ENCODE measurements around the gene ABCC11.

ABCC11 gene

DNA sequence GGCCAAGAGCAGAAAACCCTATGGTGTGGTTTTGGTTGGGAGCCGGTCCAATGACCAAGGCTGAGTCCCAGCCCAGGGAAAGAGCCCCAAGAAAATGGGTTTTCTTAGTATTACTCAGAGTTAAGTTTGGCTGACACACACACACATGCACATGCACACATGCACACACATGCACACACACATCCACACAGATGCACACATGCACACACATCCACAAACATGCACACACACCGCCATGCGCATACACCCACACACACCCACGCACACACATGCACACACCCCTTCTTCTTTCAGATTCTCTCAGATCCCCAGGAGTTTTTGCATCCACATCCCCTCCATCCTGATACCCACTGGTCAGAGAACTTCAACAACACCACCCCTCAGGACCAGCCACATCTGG lies 100.6 kb downstream of the ABCC11 start:
- no peak overlapping the region for H2AFZ ChIP-seq (ENCODE audit: low read depth, low read length, severe bottlenecking)
- H3K4me2 ChIP-seq (ENCODE audit: low read depth, low read length, poor library complexity, severe bottlenecking), result no peak overlapping the region
- no peaks in the 10 kb centered on the region for H3K27me3 ChIP-seq (ENCODE audit: low read length)
- no peaks in the 10 kb centered on the region for H4K20me1 ChIP-seq (ENCODE audit: low read depth, low read length)
- H3K9ac ChIP-seq (ENCODE audit: low read length), result no peak overlapping the region
- H3K9me2 ChIP-seq (replicated peaks; ENCODE audit: insufficient read depth, low read length), result no peaks in the 10 kb centered on the region
- H3F3A ChIP-seq (ENCODE audit: insufficient read depth), result no peaks in the 10 kb centered on the region
- no peaks in the 10 kb centered on the region for H3K9me3 ChIP-seq (ENCODE audit: insufficient read depth, low read length)
- TF ChIP-seq EZH2phosphoT487 (conservative IDR thresholded peaks at IDR 0.05; ENCODE audit: low read length), result no peak
- TF ChIP-seq, protein P1, sequence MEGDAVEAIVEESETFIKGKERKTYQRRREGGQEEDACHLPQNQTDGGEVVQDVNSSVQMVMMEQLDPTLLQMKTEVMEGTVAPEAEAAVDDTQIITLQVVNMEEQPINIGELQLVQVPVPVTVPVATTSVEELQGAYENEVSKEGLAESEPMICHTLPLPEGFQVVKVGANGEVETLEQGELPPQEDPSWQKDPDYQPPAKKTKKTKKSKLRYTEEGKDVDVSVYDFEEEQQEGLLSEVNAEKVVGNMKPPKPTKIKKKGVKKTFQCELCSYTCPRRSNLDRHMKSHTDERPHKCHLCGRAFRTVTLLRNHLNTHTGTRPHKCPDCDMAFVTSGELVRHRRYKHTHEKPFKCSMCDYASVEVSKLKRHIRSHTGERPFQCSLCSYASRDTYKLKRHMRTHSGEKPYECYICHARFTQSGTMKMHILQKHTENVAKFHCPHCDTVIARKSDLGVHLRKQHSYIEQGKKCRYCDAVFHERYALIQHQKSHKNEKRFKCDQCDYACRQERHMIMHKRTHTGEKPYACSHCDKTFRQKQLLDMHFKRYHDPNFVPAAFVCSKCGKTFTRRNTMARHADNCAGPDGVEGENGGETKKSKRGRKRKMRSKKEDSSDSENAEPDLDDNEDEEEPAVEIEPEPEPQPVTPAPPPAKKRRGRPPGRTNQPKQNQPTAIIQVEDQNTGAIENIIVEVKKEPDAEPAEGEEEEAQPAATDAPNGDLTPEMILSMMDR (IDR thresholded peaks at IDR 0.05; ENCODE audit: insufficient read depth, low read length, poor library complexity, severe bottlenecking), result no peak
- no peak overlapping the region for H3K4me3 ChIP-seq (ENCODE audit: insufficient read depth, low read length, poor library complexity, severe bottlenecking)
- no peaks in the 10 kb centered on the region for H3K79me2 ChIP-seq (ENCODE audit: insufficient read depth, low read length)
- H3K27ac ChIP-seq (ENCODE audit: low read depth, low read length), result no peak overlapping the region
- no peaks in the 10 kb centered on the region for H3K36me3 ChIP-seq (ENCODE audit: low read length)

- Histone ChIP-seq H3K4me2 (ENCODE audit: low read depth, low read length, poor library complexity, severe bottlenecking) (no peak overlapping the region), H3K27ac (ENCODE audit: low read depth, low read length) (no peak overlapping the region), H4K20me1 (ENCODE audit: low read depth, low read length) (no peaks in the 10 kb centered on the region), H3K9ac (ENCODE audit: low read length) (no peak overlapping the region), H3K9me3 (ENCODE audit: insufficient read depth, low read length) (no peaks in the 10 kb centered on the region), H3K79me2 (ENCODE audit: insufficient read depth, low read length) (no peaks in the 10 kb centered on the region), H3K36me3 (ENCODE audit: low read length) (no peaks in the 10 kb centered on the region), H3F3A (ENCODE audit: insufficient read depth) (no peaks in the 10 kb centered on the region), H3K27me3 (ENCODE audit: low read length) (no peaks in the 10 kb centered on the region), H2AFZ (ENCODE audit: low read depth, low read length, severe bottlenecking) (no peak overlapping the region), H3K4me3 (ENCODE audit: insufficient read depth, low read length, poor library complexity, severe bottlenecking) (no peak overlapping the region), H3K9me2 (replicated peaks; ENCODE audit: insufficient read depth, low read length) (no peaks in the 10 kb centered on the region)
- TF ChIP-seq EZH2phosphoT487 (conservative IDR thresholded peaks at IDR 0.05; ENCODE audit: low read length), result no peak
- TF ChIP-seq, protein P1 (IDR thresholded peaks at IDR 0.05; ENCODE audit: insufficient read depth, low read length, poor library complexity, severe bottlenecking), result no peak
Observed at GRCh38 chr16:48146131-48146530, 101.2 kb downstream of the ABCC11 start.

- H4K20me1 ChIP-seq (ENCODE audit: low read depth, low read length), result no peaks in the 10 kb centered on the region
- H3K79me2 ChIP-seq (ENCODE audit: insufficient read depth, low read length), result no peaks in the 10 kb centered on the region
- H3K9me3 ChIP-seq (ENCODE audit: insufficient read depth, low read length), result no peaks in the 10 kb centered on the region
- TF ChIP-seq EZH2phosphoT487 (conservative IDR thresholded peaks at IDR 0.05; ENCODE audit: low read length), result no peak
- TF ChIP-seq, protein P1 (IDR thresholded peaks at IDR 0.05; ENCODE audit: insufficient read depth, low read length, poor library complexity, severe bottlenecking), result no peak
- H3K9me2 ChIP-seq (replicated peaks; ENCODE audit: insufficient read depth, low read length), result no peaks in the 10 kb centered on the region
- H3K27ac ChIP-seq (ENCODE audit: low read depth, low read length), result no peak overlapping the region
- no peak overlapping the region for H3K9ac ChIP-seq (ENCODE audit: low read length)
- no peaks in the 10 kb centered on the region for H3K36me3 ChIP-seq (ENCODE audit: low read length)
- H3K4me3 ChIP-seq (ENCODE audit: insufficient read depth, low read length, poor library complexity, severe bottlenecking), result no peak overlapping the region
- H3K4me2 ChIP-seq (ENCODE audit: low read depth, low read length, poor library complexity, severe bottlenecking), result no peak overlapping the region
- H2AFZ ChIP-seq (ENCODE audit: low read depth, low read length, severe bottlenecking), result no peak overlapping the region
- no peaks in the 10 kb centered on the region for H3K27me3 ChIP-seq (ENCODE audit: low read length)
- H3F3A ChIP-seq (ENCODE audit: insufficient read depth), result no peaks in the 10 kb centered on the region
Observed at GRCh38 chr16:48143812-48144368, 103.4 kb downstream of the ABCC11 start.

Measured in SU-DHL-6 (cell line).